Measurements from ENCODE around the gene JAZF1. TPM values are rescaled to one million over a fixed set of nuclear protein-coding genes. Genes with fewer than 3 reads are reported as not detected.

JAZF1 gene
- total RNA-seq, 1 experiment from 2014 or later = 18.8 TPM

- DNase-seq (ENCODE audit: low spot score) = no peak
Measured at GRCh38 chr7:28106321-28106829, 74.2 kb downstream of the JAZF1 start.

DNA sequence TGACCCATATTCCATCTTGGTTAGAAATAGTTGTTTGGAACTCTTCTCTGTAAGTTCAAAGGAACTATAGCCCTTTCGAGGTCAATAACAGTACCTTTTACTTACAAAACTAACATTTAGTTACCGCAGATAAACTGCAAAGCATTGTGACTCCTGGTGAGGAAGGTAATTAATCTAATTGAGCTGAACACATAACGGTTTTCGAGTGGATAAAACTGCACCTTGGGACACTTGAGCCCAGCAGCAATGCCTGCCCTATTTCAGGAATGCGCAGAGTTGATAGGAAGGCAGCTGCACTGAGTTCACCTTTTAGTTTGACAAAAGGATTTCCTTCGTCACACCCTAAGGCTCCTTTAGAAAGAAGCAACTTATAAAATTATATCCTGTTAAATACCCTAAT lies 75.4 kb downstream of the JAZF1 start:
- DNase-seq (ENCODE audit: low spot score) = no peak

GRCh38 chr7:28104811-28105210 lies 75.8 kb downstream of the JAZF1 start:
- no peak for DNase-seq (ENCODE audit: low spot score)

GRCh38 chr7:28104041-28104541 lies 76.5 kb downstream of the JAZF1 start:
- peak; percentile 63 for DNase-seq (ENCODE audit: low spot score)

DNA sequence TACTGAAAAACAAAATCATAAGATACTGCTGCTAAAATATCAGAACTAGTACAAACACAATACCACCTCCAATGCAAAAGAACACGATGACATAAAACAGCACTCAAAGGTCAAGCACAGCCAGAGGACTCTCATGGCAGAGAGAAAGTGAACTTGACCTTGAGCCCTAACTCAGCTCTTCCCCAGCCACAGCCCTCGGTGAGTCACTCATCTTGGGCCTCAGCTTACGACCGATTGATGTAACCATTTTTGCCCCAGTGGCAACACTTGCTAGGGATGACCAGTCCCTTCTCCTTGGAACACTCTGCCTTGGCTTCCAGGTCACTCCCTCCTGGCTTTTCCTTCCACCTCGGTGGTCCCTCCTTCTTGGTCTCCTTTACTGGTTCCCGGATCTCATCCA lies 77.8 kb downstream of the JAZF1 start:
- peak; percentile 80 for DNase-seq (ENCODE audit: low spot score)

GRCh38 chr7:28096713-28097112 lies 83.9 kb downstream of the JAZF1 start:
- DNase-seq (ENCODE audit: low spot score) = peak; percentile 83

DNA sequence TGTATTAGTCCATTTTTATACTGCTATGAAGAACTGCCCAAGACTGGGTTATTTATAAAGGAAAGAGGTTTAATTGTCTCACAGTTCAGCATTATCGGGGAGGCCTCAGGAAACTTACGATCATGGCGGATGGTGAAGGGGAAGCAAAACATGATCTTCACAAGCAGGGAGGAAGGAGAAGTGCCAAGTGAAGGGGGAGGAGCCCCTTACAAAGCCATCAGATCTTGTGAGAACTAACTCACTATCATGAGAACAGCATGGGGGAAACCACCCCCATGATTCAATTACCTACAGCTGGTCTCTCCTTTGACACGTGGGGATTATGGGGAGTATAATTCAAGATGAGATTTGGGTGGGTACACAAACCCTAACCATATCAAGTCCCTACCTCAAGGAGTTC lies 85.4 kb downstream of the JAZF1 start:
- no peak for DNase-seq (ENCODE audit: low spot score)

GRCh38 chr7:28093623-28094232 lies 86.9 kb downstream of the JAZF1 start:
- DNase-seq (ENCODE audit: low spot score) = peak; percentile 86

DNA sequence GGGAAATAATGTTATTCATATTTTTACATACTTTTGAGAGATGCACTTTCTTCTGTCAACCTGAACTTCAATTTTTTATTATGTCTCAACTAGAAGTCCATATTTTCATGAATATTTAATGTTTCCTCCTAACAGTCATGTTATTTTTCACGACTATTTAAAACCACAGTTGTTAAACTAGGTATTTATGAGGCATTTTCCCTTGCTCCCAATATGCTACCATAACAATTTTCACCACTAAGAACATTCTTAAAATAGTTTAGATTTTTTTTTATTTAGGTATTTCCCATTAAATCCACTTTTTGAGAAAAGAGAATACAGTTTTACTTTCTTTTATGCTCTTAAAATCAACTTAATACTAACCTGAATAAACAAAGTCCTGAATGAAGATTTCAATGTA lies 89.4 kb downstream of the JAZF1 start:
- peak; percentile 49 for DNase-seq (ENCODE audit: low spot score)

DNA sequence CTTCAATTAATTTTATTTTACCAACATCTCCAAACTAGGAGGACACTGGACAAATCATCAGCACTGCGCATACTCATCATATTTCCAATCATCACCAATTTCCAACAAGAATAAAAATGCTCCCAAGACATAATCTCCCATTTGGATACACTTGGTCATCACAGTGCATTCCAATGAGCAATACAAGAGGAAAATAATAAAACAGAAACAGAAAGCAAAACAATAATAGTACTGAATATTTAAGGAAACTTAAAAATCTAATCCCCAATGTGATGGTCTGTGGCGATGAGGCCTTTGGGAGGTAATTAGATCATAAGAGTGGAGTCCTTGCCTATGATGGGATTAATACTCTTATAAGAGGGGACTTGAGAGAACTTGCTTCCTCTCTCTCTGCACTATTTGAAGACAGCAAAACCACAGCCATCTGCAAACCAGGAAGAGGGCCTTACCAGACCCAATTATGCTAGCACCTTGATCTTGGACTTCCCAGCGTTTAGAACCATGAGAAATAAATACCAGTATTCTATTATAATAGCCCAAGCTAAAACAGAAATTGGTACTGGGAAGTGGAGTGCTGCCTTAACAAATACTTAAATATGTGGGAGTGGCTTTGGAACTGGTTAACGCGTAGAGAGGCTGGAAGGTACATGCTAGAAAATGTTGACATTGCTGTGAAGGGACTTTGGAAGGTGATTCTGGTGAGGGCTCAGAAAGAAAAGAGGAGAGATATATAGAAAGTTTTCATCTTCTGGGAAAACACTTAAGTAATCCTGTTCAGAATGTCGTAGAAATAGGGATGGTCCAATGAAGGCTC lies 91.5 kb downstream of the JAZF1 start:
- no peak for DNase-seq (ENCODE audit: low spot score)

- no peak for DNase-seq (ENCODE audit: low spot score)
Measured at GRCh38 chr7:28088032-28088431, 92.6 kb downstream of the JAZF1 start.

GRCh38 chr7:28086198-28086597 lies 94.4 kb downstream of the JAZF1 start:
- DNase-seq (ENCODE audit: low spot score) = peak; percentile 69

- DNase-seq (ENCODE audit: low spot score) = no peak
Measured at GRCh38 chr7:28083998-28084985, 96.3 kb downstream of the JAZF1 start.

GRCh38 chr7:28083164-28083997 lies 97.2 kb downstream of the JAZF1 start:
- no peak for DNase-seq (ENCODE audit: low spot score)

GRCh38 chr7:28082071-28082470 lies 98.5 kb downstream of the JAZF1 start:
- DNase-seq (ENCODE audit: low spot score) = no peak

GRCh38 chr7:28081016-28081415 lies 99.6 kb downstream of the JAZF1 start:
- DNase-seq (ENCODE audit: low spot score) = peak; percentile 55

DNA sequence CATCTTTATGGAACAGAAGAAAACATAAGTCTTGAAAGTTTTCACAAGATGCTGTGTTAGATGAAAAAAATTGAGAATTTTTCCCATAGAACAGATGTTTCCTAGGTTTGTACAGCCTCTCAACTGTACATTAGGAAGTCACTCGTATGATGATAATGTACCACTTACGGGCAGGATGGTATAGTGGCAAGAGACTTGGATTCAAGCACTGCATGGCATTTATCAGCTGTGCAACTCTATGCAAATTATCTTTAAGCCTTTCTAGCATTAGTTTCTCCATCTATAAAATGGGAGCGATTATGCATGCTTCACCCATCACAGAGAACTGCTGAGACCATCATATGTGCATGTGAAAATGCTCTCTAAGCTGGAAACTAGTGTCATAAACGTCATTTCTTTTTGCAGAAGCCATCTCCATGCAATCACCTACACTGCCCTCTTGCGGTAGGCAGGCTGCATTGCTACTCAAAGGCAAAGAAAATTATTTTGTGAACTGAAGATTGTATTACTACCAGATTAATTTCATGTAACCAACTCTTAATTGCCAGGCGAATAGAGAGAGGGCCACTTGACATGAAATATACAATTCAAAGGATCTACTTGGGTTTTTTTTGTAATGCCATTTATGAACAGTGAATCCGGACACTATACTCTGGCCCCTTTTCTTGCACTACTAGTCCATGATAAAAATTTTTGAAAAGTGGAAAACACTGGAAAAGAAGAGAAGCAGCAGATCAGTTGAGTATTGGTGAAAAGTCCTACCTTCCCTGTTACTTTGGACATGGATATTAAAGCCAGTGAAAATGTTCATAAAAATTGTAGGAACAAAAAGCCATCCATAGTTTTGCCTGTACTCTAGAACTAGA lies 102.3 kb downstream of the JAZF1 start:
- DNase-seq (ENCODE audit: low spot score) = peak; percentile 66

DNA sequence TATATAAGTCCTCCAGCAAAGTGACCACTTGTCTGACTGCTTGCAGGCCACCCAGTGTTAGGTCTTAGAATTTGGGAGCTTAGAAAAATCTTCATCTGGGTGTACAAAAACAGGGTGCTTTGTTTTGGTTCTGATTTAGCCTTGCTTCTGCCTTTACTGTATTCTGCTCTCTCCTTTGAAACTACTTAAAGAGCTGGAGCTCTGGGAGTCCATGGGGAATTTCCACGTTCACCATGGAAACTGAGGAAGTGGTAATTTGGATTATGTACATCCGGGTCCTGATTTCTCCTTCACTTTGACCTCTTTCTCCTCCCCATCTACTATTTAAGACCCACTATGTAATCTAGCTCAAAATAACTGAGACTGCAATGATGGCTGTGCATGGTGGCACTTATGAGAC lies 103.0 kb downstream of the JAZF1 start:
- no peak for DNase-seq (ENCODE audit: low spot score)

DNA sequence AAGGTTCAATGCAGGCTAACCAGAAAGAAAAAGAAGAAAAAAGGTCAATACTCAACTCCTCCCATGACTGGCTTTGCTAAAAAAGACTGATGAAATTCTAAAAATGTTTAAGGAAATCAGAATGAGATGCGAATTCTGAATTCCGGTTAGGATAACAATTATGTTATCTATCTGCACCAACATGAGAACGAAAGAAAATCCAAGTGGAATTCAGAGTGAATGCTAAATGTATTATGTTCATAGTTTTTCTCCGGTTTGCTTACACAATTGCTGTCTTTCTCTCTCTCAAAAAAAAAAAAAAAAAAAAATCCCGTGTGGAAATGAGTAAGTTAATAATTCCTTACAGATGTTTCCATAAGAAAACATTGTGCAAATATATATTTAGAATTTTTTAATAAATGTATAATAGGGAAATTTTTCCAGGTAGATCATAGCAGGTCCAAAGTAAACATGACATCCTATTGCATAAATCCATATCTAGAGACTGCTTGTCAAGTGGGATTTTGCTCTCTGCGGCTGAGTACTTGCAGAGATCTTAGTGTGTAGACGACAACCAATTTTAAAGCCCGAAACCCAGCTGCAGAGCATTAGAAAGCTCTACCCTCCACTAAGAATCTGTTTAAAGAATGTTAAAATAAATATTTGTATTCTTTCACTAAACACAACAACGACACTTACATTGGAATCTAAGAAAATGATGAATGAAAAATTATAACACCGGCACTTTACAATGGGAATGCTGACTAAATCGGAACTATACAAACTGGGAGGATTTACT lies 104.0 kb downstream of the JAZF1 start:
- DNase-seq (ENCODE audit: low spot score) = no peak
